Choroid plexus epithelial cell (primary cell): ENCODE results near the gene PPIL4.

Source experiments
- DNase-seq: peaks from one replicate; pipeline ENCODE4 v3.0.0-alpha.2; 2010; ENCODE audit warnings: low read depth
- H3K4me3 ChIP-seq: 2 replicates; pipeline ENCODE4 v1.5.1; 2011; ENCODE audit warnings: low read depth, mild to moderate bottlenecking, control low read depth, low read length, moderate library complexity
- TF ChIP-seq, protein P1 (sequence below): conservative IDR thresholded peaks from 2 replicates; pipeline ENCODE4 v1.5.1; 2011; ENCODE audit warnings: low read depth, mild to moderate bottlenecking, control low read depth, inconsistent platforms, low read length, moderate library complexity

The PPIL4 gene

DNA sequence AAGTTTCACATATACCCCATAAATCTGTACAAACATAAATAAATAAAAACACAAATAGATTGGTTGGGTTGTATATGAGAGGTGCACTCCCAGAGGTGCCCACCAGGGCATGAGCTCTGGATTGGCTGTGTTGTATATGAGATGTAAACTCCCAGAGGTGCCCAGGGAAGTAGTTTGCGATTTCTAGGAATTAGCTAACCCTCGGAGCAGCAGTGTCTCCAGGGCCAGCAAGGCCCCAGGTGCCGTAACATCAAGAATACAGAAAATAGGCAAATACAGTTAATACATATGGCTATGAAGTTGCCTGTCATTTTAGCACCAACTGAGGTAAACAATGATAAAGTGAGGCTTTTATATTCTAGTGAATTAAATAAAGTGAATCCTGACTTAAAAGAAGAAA, 14.9 kb upstream of the PPIL4 start:
- no peak overlapping the region for H3K4me3 ChIP-seq
- DNase-seq = peak; percentile 27
- TF ChIP-seq, protein P1, sequence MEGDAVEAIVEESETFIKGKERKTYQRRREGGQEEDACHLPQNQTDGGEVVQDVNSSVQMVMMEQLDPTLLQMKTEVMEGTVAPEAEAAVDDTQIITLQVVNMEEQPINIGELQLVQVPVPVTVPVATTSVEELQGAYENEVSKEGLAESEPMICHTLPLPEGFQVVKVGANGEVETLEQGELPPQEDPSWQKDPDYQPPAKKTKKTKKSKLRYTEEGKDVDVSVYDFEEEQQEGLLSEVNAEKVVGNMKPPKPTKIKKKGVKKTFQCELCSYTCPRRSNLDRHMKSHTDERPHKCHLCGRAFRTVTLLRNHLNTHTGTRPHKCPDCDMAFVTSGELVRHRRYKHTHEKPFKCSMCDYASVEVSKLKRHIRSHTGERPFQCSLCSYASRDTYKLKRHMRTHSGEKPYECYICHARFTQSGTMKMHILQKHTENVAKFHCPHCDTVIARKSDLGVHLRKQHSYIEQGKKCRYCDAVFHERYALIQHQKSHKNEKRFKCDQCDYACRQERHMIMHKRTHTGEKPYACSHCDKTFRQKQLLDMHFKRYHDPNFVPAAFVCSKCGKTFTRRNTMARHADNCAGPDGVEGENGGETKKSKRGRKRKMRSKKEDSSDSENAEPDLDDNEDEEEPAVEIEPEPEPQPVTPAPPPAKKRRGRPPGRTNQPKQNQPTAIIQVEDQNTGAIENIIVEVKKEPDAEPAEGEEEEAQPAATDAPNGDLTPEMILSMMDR = peak; percentile 65

DNA sequence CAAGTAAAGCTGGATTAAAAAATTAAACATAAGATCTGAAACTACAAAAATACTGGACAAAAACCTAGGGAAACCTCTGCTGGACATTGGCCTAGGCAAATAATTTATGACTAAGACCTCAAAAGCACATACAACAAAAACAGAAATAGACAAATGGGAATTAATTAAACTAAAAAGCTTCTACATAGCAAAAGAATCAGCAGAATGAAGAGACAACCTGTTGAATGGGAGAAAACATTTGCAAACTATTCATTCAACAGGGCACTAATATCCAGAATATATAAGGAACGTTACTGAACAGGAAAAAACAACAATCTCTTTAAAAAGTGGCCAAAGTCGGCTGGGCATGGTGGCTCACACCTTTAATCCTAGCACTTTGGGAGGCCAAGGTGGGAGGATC, 13.5 kb upstream of the PPIL4 start:
- TF ChIP-seq, protein P1 = no peak

DNA sequence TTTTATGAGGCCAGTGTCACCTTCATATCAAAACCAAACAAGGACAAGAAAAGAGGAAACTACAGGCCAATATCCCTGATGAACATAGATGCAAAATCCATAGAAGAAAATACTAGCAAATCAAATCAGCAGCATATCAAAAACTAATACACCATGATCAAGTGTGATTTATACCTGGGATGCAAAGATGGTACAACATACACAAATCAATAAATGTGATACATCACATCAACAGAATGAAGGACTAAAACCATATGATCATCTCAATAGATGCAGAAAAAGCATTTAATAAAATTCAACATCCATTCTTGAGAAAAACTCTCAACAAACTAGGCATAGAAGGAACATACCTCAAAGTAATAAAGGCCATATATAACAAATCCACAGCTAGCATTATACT, 12.2 kb upstream of the PPIL4 start:
- H3K4me3 ChIP-seq = no peak overlapping the region
- no peak for DNase-seq
- TF ChIP-seq, protein P1 = no peak

More for the DNA sequence above, 13.5 kb upstream of the PPIL4 start:
- H3K4me3 ChIP-seq = no peak overlapping the region
- no peak for DNase-seq

DNA sequence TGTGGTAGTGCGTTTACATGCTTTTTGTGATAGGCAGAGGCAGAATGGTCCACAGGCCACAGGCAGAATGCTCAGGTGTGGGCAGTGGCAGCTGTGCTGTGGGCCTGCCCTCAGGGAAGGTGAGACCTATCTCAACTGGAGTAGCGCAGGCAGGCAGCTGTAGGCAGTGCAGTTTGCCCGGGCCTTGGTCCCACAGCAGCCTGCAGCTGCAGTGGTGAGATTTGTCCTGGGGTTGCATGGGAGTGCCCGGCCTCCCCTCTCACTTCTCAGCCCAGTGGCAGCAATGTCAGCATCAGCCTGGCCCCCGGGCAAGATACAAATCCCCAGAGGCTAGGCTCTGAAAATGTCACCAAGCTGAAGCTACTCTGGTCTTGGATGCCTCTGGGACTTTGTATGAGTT, 6.1 kb upstream of the PPIL4 start:
- no peak for DNase-seq
- TF ChIP-seq, protein P1 = no peak

DNA sequence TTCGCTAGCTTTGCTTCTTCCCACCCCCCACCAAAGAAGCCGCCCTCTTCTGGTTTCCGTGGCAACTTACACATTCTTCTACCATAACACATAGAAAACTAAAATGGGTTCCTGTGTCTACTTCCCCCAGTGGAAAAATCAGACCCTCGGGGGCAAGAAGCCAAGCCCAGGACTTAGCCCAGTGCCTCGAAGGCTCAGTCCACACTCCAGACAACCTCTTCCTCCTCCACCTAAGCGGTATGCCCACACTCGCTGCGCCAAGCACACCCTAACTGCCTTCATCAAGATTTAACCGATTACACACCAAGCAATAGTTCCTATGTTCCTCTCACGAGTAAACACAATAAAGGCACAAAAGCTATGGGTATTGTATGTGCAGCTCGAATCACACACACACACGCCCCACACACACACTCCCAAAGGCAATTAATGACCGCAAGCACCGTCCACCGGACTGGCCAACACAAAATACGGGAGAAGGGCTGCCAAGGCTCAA, 537 bp downstream of the PPIL4 start:
- peak overlapping the region; percentile 77 for H3K4me3 ChIP-seq
- DNase-seq = peak; percentile 86
- TF ChIP-seq, protein P1 = no peak

More for the DNA sequence above, 6.1 kb upstream of the PPIL4 start:
- H3K4me3 ChIP-seq = no peak overlapping the region

DNA sequence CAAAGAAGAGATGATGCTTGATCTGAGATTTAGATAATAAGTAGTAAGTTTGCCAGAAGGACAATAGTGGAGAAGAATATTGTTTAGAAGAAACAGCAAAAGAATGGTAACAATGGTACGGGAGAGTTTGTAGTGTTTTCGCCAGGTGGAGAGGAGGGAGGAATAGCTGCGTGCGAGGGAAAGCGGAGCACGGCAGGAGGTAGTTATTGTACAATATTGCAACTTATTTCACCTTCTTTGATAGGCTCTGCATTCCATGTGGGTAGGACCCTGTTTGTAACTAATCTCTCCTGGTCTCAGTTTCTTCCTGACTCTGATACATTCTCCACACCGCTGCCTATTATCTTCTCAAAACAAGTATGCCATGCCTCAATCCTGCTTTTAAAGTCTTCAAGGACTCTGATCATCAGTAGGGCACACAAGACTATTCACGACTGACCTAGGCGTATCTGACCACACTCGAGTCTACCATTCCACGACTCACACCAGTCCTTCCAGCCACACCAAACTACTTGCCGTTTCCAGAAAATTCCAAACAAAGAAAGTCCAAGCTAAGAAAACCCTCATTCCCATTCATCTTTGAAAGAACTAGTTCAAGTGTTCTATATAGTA, 1.1 kb downstream of the PPIL4 start:
- DNase-seq = peak; percentile 18
- peak overlapping the region; percentile 77 for H3K4me3 ChIP-seq
- TF ChIP-seq, protein P1 = no peak

DNA sequence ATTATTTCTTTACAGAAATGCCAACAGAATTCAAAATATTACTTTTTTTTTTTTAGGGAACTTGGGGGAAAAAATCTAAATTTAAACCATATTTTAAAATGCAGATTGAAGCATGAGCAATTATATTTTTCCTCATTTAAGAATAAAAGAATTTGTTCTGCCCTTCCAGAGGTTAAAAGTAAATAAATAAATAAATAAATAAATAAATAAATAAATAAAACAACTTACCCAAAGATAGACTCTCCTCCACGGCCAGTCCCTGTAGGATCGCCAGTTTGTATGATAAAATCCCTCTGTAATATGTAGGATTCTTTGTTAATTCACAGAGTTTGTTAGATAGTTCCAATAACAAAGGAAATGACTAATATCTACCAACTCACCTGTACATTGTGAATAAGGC, 4.7 kb downstream of the PPIL4 start:
- TF ChIP-seq, protein P1 = no peak
- H3K4me3 ChIP-seq = no peak overlapping the region
- DNase-seq = no peak
